UCSD-AML1 (cell line): ENCODE data around the gene NETO2.

Experiments
- DNase-seq: peaks from one replicate; lab custom pipeline; 2025; ENCODE audit not compliant: unreplicated experiment; lab: John Stamatoyannopoulos, UW

NETO2 gene

GRCh38 chr16:47047524-47048203 is 96.1 kb downstream of the NETO2 start:
- DNase-seq = no peak

- DNase-seq = peak; percentile 17
These were observed 96.8 kb downstream of the NETO2 start for GRCh38 chr16:47046726-47047523.

GRCh38 chr16:47045459-47045858 is 98.3 kb downstream of the NETO2 start:
- no peak for DNase-seq

- DNase-seq = peak; percentile 22
These were observed 98.7 kb downstream of the NETO2 start for GRCh38 chr16:47045023-47045422.

GRCh38 chr16:47043970-47044684 is 99.6 kb downstream of the NETO2 start:
- DNase-seq = no peak

- DNase-seq = no peak
These were observed 100.5 kb downstream of the NETO2 start for GRCh38 chr16:47043200-47043599.

GRCh38 chr16:47037746-47038458 is 105.8 kb downstream of the NETO2 start:
- DNase-seq = peak; percentile 83

- no peak for DNase-seq
These were observed 106.4 kb downstream of the NETO2 start for GRCh38 chr16:47037396-47037745.

GRCh38 chr16:47036201-47036600 is 107.5 kb downstream of the NETO2 start:
- no peak for DNase-seq

GRCh38 chr16:47035436-47035835 is 108.3 kb downstream of the NETO2 start:
- DNase-seq = no peak

- DNase-seq = no peak
These were observed 109.3 kb downstream of the NETO2 start for GRCh38 chr16:47034455-47034854.

- no peak for DNase-seq
These were observed 110.6 kb downstream of the NETO2 start for GRCh38 chr16:47033176-47033575.

- no peak for DNase-seq
These were observed 114.0 kb downstream of the NETO2 start for GRCh38 chr16:47029724-47030123.

GRCh38 chr16:47028767-47029377 is 114.9 kb downstream of the NETO2 start:
- DNase-seq = no peak
